ENCODE data around the gene RNF215. TPM values are rescaled to one million over a fixed set of nuclear protein-coding genes. Genes with fewer than 3 reads are reported as not detected.
A peak's percentile ranks its signal among the peaks of the same experiment; 100 is the strongest.

The RNF215 gene
- total and polyA plus RNA-seq, 2 of the 13 experiments (the other 11 are each of a cell fraction or from before 2014, with no cell fraction given) = 5.3 to 6.1 TPM

DNA sequence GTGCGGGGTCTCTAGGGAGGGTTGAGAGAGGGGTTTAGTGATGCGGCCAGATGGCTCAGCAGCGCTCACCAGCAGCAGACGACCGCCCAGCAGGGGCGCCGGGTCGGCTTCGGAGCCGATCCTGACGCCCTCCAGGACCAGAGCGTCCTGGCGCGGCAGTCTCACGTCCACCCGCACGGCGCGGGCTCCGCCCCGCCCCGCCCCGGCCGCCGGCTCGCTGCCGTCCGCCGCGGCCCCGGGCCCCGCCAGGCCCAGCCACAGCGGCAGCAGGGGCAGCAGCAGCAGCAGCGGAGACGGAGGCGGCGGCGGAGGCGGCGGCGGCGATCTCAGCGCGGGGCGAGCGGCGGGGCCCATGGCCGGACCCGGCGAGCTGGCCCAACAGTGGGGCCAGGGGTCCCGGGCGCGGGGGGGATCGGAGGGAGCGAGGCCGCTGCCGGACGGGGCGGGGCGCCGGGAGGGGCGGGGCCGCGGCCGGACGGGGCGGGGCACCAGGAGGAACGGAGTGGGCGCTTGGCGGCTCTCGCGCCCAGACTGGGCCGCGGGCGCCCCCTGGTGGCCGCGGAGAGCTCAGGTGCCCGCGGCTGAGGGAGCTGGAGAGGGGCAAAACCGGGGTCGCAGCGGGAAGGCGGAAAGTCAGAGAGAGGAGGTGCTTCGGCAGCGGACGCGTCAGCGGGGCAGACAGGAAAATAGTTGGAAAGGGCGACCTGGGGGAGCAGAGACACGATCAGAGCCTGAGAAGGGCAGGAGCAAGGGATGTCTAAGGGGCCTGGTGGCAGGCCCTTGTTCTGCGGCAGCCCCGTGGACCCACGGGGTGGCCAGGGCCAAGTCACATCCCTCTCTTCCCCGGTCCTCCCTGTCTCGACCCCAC lies at the start of gene RNF215 (continued):
- TF ChIP-seq, protein P1, sequence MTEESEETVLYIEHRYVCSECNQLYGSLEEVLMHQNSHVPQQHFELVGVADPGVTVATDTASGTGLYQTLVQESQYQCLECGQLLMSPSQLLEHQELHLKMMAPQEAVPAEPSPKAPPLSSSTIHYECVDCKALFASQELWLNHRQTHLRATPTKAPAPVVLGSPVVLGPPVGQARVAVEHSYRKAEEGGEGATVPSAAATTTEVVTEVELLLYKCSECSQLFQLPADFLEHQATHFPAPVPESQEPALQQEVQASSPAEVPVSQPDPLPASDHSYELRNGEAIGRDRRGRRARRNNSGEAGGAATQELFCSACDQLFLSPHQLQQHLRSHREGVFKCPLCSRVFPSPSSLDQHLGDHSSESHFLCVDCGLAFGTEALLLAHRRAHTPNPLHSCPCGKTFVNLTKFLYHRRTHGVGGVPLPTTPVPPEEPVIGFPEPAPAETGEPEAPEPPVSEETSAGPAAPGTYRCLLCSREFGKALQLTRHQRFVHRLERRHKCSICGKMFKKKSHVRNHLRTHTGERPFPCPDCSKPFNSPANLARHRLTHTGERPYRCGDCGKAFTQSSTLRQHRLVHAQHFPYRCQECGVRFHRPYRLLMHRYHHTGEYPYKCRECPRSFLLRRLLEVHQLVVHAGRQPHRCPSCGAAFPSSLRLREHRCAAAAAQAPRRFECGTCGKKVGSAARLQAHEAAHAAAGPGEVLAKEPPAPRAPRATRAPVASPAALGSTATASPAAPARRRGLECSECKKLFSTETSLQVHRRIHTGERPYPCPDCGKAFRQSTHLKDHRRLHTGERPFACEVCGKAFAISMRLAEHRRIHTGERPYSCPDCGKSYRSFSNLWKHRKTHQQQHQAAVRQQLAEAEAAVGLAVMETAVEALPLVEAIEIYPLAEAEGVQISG (CRISPR knock-in tag; IDR thresholded peaks at IDR 0.05) = peak; percentile 41; the same call in 1 of the 2 replicates
- TF ChIP-seq ZNF557 (CRISPR knock-in tag; IDR thresholded peaks at IDR 0.05) (no peak), TAF1 (CRISPR knock-in tag; IDR thresholded peaks at IDR 0.05) (no peak), ZNF326 (CRISPR knock-in tag; IDR thresholded peaks at IDR 0.05; ENCODE audit: borderline replicate concordance) (no peak), ETV5 (CRISPR knock-in tag; IDR thresholded peaks at IDR 0.05; ENCODE audit: borderline replicate concordance) (no peak), PHF20 (CRISPR knock-in tag; IDR thresholded peaks at IDR 0.05) (no peak), ZNF232 (CRISPR knock-in tag; IDR thresholded peaks at IDR 0.05; ENCODE audit: borderline replicate concordance) (no peak), ZNF430 (CRISPR knock-in tag; IDR thresholded peaks at IDR 0.05) (no peak), ADNP (CRISPR knock-in tag; IDR thresholded peaks at IDR 0.05) (no peak), ZFX (CRISPR knock-in tag; IDR thresholded peaks at IDR 0.05; ENCODE audit: low read depth) (peak; percentile 54), ZNF501 (CRISPR knock-in tag; IDR thresholded peaks at IDR 0.05) (no peak), SPEN (CRISPR knock-in tag; IDR thresholded peaks at IDR 0.05; ENCODE audit: low read depth) (0 out of 2 replicates have a peak, but pooled peaks have one; percentile 22), NR2F2 (IDR thresholded peaks at IDR 0.05; ENCODE audit: borderline replicate concordance, low read depth) (no peak), RARA (CRISPR knock-in tag; IDR thresholded peaks at IDR 0.05) (no peak)
- TF ChIP-seq, protein P2, sequence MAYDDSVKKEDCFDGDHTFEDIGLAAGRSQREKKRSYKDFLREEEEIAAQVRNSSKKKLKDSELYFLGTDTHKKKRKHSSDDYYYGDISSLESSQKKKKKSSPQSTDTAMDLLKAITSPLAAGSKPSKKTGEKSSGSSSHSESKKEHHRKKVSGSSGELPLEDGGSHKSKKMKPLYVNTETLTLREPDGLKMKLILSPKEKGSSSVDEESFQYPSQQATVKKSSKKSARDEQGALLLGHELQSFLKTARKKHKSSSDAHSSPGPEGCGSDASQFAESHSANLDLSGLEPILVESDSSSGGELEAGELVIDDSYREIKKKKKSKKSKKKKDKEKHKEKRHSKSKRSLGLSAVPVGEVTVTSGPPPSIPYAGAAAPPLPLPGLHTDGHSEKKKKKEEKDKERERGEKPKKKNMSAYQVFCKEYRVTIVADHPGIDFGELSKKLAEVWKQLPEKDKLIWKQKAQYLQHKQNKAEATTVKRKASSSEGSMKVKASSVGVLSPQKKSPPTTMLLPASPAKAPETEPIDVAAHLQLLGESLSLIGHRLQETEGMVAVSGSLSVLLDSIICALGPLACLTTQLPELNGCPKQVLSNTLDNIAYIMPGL (CRISPR knock-in tag; IDR thresholded peaks at IDR 0.05; ENCODE audit: borderline replicate concordance in 1 of 2, low read depth in 1 of 2) = peak; percentile 46 to 47; a peak in 2 of 4 replicates
- TF ChIP-seq, protein P3, sequence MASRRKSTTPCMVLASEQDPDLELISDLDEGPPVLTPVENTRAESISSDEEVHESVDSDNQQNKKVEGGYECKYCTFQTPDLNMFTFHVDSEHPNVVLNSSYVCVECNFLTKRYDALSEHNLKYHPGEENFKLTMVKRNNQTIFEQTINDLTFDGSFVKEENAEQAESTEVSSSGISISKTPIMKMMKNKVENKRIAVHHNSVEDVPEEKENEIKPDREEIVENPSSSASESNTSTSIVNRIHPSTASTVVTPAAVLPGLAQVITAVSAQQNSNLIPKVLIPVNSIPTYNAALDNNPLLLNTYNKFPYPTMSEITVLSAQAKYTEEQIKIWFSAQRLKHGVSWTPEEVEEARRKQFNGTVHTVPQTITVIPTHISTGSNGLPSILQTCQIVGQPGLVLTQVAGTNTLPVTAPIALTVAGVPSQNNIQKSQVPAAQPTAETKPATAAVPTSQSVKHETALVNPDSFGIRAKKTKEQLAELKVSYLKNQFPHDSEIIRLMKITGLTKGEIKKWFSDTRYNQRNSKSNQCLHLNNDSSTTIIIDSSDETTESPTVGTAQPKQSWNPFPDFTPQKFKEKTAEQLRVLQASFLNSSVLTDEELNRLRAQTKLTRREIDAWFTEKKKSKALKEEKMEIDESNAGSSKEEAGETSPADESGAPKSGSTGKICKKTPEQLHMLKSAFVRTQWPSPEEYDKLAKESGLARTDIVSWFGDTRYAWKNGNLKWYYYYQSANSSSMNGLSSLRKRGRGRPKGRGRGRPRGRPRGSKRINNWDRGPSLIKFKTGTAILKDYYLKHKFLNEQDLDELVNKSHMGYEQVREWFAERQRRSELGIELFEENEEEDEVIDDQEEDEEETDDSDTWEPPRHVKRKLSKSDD (CRISPR knock-in tag; IDR thresholded peaks at IDR 0.05; ENCODE audit: low read depth) = no peak
- TF ChIP-seq, protein P4, sequence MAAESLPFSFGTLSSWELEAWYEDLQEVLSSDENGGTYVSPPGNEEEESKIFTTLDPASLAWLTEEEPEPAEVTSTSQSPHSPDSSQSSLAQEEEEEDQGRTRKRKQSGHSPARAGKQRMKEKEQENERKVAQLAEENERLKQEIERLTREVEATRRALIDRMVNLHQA (CRISPR knock-in tag; IDR thresholded peaks at IDR 0.05) = no peak
- TF ChIP-seq, protein P5, sequence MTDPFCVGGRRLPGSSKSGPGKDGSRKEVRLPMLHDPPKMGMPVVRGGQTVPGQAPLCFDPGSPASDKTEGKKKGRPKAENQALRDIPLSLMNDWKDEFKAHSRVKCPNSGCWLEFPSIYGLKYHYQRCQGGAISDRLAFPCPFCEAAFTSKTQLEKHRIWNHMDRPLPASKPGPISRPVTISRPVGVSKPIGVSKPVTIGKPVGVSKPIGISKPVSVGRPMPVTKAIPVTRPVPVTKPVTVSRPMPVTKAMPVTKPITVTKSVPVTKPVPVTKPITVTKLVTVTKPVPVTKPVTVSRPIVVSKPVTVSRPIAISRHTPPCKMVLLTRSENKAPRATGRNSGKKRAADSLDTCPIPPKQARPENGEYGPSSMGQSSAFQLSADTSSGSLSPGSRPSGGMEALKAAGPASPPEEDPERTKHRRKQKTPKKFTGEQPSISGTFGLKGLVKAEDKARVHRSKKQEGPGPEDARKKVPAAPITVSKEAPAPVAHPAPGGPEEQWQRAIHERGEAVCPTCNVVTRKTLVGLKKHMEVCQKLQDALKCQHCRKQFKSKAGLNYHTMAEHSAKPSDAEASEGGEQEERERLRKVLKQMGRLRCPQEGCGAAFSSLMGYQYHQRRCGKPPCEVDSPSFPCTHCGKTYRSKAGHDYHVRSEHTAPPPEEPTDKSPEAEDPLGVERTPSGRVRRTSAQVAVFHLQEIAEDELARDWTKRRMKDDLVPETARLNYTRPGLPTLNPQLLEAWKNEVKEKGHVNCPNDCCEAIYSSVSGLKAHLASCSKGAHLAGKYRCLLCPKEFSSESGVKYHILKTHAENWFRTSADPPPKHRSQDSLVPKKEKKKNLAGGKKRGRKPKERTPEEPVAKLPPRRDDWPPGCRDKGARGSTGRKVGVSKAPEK (CRISPR knock-in tag; IDR thresholded peaks at IDR 0.05; ENCODE audit: borderline replicate concordance) = no peak
